ENCODE results near the gene DOK5.

Gene DOK5

DNA sequence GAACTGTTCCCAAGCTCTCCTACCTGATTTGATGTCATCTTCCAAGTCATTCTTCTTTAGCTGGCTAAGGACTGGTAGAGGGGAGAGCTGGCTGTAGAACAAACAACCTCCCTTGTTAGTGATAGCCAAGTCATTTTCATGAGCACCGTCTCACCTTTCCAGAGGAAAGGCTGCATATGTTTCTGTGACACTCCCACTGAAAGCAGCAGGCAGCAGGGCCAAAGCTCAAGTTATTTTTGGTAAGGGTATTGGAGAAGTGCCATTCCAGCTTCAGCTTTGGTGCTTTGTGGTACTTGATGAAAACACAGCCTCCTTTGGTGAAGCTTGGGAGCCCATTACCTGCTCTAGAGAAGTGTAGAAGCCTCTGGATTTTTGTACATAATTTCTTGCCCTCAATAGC, 5.4 kb upstream of the DOK5 start:
- DNase-seq (ENCODE audit: low spot score): no peak

DNA sequence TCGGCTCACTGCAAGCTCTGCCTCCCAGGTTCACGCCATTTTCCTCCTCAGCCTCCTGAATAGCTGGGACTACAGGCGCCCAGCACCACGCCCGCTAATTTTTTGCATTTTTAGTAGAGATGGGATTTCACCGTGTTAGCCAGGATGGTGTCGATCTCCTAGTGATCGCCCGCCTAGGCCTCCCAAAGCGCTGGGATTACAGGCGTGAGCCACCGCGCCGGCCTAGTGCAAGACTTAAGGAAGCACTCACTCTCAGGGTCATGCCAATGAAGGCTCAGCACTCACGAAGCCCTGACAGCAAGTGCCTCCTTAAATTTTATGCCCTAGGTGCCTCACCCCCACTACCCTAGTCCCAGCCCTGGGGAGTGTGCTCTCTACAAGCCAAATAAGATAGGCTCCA, 4.7 kb upstream of the DOK5 start:
- DNase-seq (ENCODE audit: low spot score): no peak
- TF ChIP-seq, protein P1, sequence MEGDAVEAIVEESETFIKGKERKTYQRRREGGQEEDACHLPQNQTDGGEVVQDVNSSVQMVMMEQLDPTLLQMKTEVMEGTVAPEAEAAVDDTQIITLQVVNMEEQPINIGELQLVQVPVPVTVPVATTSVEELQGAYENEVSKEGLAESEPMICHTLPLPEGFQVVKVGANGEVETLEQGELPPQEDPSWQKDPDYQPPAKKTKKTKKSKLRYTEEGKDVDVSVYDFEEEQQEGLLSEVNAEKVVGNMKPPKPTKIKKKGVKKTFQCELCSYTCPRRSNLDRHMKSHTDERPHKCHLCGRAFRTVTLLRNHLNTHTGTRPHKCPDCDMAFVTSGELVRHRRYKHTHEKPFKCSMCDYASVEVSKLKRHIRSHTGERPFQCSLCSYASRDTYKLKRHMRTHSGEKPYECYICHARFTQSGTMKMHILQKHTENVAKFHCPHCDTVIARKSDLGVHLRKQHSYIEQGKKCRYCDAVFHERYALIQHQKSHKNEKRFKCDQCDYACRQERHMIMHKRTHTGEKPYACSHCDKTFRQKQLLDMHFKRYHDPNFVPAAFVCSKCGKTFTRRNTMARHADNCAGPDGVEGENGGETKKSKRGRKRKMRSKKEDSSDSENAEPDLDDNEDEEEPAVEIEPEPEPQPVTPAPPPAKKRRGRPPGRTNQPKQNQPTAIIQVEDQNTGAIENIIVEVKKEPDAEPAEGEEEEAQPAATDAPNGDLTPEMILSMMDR (IDR thresholded peaks at IDR 0.05; ENCODE audit: extremely low read depth, missing control alignments): no peak

More for the DNA sequence above, 5.4 kb upstream of the DOK5 start:
- TF ChIP-seq, protein P1 (IDR thresholded peaks at IDR 0.05; ENCODE audit: extremely low read depth, missing control alignments): no peak

DNA sequence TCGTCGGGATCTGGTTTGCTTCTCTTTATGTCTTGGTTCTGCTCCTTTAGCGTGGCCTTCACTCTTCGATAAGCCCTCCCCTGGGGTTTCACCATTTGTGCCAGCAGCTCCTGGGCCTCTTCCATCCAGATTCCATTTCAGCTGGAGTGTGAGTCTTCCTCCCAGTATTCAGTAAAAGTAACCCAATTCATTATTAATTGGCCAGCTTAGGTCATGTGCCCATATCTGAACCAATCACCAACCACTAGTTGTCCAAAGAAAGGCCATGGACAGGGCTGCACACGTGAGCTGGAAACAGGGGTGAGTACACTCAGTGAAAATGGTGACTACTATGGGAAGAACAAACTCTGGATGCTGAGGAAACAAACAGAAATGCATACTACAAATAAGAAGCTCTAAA, 2.8 kb upstream of the DOK5 start:
- TF ChIP-seq, protein P1 (IDR thresholded peaks at IDR 0.05; ENCODE audit: extremely low read depth, missing control alignments): no peak
- no peak for DNase-seq (ENCODE audit: low spot score)

DNA sequence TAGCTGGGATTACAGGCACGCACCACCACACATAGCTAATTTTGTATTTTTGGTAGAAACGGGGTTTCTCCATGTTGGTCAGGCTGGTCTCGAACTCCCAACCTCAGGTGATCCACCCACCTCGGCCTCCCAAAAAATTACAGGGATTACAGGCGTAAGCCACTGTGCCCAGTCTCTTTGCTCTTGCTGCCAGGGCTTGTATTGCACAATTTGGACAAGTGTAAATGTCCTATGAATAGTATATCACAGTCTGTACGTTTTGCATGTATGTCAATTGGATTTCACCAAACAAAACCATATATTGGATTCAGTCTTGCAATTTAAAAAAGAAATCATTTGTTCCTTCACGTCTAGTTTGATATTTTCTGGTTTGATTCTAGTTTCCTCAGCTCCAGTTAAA, 2.1 kb upstream of the DOK5 start:
- TF ChIP-seq, protein P1 (IDR thresholded peaks at IDR 0.05; ENCODE audit: extremely low read depth, missing control alignments): no peak
- no peak for DNase-seq (ENCODE audit: low spot score)

DNA sequence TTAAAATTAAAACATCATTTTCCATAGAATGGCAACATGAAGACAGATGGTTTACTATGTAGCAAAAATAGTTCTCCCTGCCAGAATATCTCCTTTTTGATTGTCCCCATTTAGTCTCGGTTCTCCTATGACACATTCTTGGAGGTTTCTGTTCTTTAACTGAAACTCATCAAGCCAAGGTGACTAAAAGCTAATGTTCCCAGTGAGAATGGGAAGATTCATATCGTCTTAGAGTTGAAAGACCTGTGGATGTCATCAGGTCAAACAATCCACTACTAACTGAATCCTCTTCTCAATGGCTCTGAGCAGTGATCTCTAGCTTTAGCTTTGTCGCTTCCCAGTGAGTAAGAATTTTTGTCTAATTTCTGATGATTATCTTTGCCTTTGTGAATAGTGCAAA, 1.3 kb upstream of the DOK5 start:
- TF ChIP-seq, protein P1 (IDR thresholded peaks at IDR 0.05; ENCODE audit: extremely low read depth, missing control alignments): no peak
- DNase-seq (ENCODE audit: low spot score): peak; percentile 15

DNA sequence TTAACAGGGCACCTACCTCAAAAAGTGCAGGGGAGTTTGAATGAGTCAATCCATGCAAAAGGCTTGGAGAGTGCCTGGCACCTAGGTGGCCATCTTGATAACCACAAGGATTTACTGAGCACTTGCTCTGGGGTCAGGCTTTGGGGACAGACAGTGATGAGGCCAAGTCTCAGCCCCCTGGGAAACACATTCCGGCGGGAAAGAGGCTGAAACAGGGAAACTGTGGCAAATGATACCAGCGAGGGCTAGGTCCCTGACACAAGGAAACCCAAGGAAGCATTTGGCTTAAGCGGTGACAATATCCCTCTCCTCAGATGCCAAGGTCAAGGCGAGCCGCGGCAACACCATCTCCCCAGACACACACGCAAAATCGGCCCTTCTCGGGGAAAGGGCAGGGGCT, 527 bp upstream of the DOK5 start:
- TF ChIP-seq, protein P1 (IDR thresholded peaks at IDR 0.05; ENCODE audit: extremely low read depth, missing control alignments): no peak
- no peak for DNase-seq (ENCODE audit: low spot score)

DNA sequence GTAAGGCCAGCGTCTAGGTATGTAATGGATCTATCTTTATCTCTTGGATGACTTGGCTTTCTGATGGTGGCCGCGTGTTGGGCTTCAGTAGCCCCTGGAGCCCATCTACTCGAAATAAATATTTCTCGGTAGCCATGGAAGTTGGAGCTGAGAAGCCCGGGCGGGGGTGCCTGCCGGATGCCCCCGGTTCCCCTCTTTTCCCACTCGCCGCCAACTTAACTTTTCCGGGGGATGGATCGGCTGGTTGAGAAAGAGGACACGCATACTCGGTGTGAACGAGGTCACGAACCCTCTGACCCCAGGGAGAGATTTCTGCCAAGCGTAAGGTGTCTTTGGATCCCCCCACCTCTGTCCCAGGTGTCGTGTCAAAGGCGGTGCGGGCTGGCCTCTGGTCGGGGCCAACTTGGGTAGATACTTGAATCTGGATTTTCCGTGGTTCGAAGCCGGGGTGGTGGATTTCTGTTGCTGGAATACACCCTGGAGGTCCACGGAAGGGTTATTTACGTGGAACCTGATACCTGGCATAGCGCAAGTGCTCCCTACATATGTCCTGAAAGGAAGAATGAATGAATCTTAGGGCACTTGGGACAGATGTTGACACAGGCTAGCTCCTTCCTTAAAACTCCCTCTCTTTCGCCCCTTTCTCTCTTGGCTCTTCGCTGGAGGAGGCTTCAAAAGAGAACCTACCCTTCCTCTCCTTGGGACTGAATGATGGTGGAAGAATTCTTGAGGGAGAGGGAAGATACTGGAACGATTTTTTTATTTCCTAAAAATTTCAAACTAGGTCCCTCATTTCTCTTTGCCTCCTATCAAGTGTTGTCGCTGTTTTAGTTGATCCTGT, 996 bp downstream of the DOK5 start:
- TF ChIP-seq, protein P1 (IDR thresholded peaks at IDR 0.05; ENCODE audit: extremely low read depth, missing control alignments): no peak
- peak; percentile 7 for DNase-seq (ENCODE audit: low spot score)

All from GM20000 (cell line).